WTC11 (cell line): ENCODE data around the gene IGFBP7. TPM values are rescaled to one million over a fixed set of nuclear protein-coding genes. Genes with fewer than 3 reads are reported as not detected.

Experiments used
- ATAC-seq: fragments of 200-7000 bp; cut with Tn5 transposase; 2 replicates; pipeline ENCODE4 v1.10.0; 2021; ENCODE audit warnings: mild to moderate bottlenecking, moderate library complexity
- CTCF ChIA-PET: fragments of 300-600 bp; sonication (Branson Sonifier 250); formaldehyde crosslinking; loops from one replicate; lab custom pipeline; 2021; ENCODE audit warnings: antibody characterized with exemption; lab: Charles Lee
- POLR2A ChIA-PET: fragments of 350-600 bp; sonication (Branson Sonifier 250); formaldehyde crosslinking; loops from one replicate; lab custom pipeline; 2021; ENCODE audit warnings: antibody characterized with exemption; lab: Charles Lee
- DNase-seq: peaks from one replicate; pipeline ENCODE4 v3.0.0; 2021; ENCODE audit warnings: low spot score
- H3K27ac Mint-ChIP-seq: 2 replicates; pipeline ENCODE4 v1.8.0; 2021; ENCODE audit warnings: mixed read lengths
- H3K27me3 Mint-ChIP-seq: 2 replicates; pipeline ENCODE4 v1.8.0; 2021; ENCODE audit warnings: low read depth, mild to moderate bottlenecking, moderate library complexity, mixed read lengths
- H3K36me3 Mint-ChIP-seq: 2 replicates; pipeline ENCODE4 v1.8.0; 2021; ENCODE audit warnings: mixed read lengths
- H3K4me1 Mint-ChIP-seq: 2 replicates; pipeline ENCODE4 v1.8.0; 2022; ENCODE audit warnings: mixed read lengths
- H3K4me3 Mint-ChIP-seq: 2 replicates; pipeline ENCODE4 v1.8.0; 2021; ENCODE audit warnings: mild to moderate bottlenecking, moderate library complexity, mixed read lengths
- H3K9me3 Mint-ChIP-seq: 2 replicates; pipeline ENCODE4 v1.8.0; 2021; ENCODE audit warnings: mixed read lengths
- CBFB ChIP-seq: sonication (generic); formaldehyde crosslinking; IDR thresholded peaks from 2 replicates; pipeline ENCODE4 v1.8.1; 2022; ENCODE audit warnings: mild to moderate bottlenecking, low read depth, missing genetic modification reagents
- CREM ChIP-seq: sonication (generic); formaldehyde crosslinking; IDR thresholded peaks from 2 replicates; pipeline ENCODE4 v1.8.1; 2022; ENCODE audit warnings: mild to moderate bottlenecking, missing genetic modification reagents, moderate library complexity
- EMX1 ChIP-seq: fragments of 250-450 bp; sonication (Bioruptor Pico); IDR thresholded peaks from 2 replicates; pipeline ENCODE4 v1.8.0; 2021; ENCODE audit warnings: mild to moderate bottlenecking
- ETV6 ChIP-seq: sonication (generic); formaldehyde crosslinking; IDR thresholded peaks from 2 replicates; pipeline ENCODE4 v1.8.1; 2022; ENCODE audit warnings: mild to moderate bottlenecking, missing genetic modification reagents
- PRRX2 ChIP-seq: fragments of 250-450 bp; sonication (Bioruptor Pico); IDR thresholded peaks from 2 replicates; pipeline ENCODE4 v1.8.0; 2021; ENCODE audit warnings: mild to moderate bottlenecking
- RORB ChIP-seq: fragments of 250-450 bp; sonication (Bioruptor Pico); IDR thresholded peaks from 2 replicates; pipeline ENCODE4 v1.9.0; 2021; ENCODE audit warnings: mild to moderate bottlenecking
- SMAD3 ChIP-seq: sonication (generic); formaldehyde crosslinking; IDR thresholded peaks from 2 replicates; pipeline ENCODE4 v1.8.0; 2022; ENCODE audit warnings: missing genetic modification reagents, mild to moderate bottlenecking, borderline replicate concordance
- ZNF138 ChIP-seq: sonication (generic); formaldehyde crosslinking; conservative IDR thresholded peaks from 2 replicates; pipeline ENCODE4 v1.8.1; 2022; ENCODE audit warnings: mild to moderate bottlenecking, moderate library complexity, missing genetic modification reagents
- ZNF396 ChIP-seq: fragments of 250-450 bp; sonication (Bioruptor Pico); IDR thresholded peaks from 2 replicates; pipeline ENCODE4 v1.8.0; 2021; ENCODE audit warnings: mild to moderate bottlenecking, moderate library complexity, borderline replicate concordance
- ZNF416 ChIP-seq: fragments of 250-450 bp; sonication (Bioruptor Pico); IDR thresholded peaks from 2 replicates; pipeline ENCODE4 v1.9.0; 2021; ENCODE audit warnings: mild to moderate bottlenecking, inconsistent platforms
- ZNF671 ChIP-seq: fragments of 250-450 bp; sonication (Bioruptor Pico); IDR thresholded peaks from 2 replicates; pipeline ENCODE4 v1.8.0; 2021; ENCODE audit warnings: mild to moderate bottlenecking
- total RNA-seq: library from RNA; stranded (reverse); gene quantifications from 3 replicates; pipeline ENCODE4 v1.2.3, GENCODE V29; 2021
- TF ChIP-seq, protein P1 (sequence below): fragments of 200-600 bp; IDR thresholded peaks from 2 replicates; pipeline ENCODE4 v1.8.0; 2022; ENCODE audit warnings: antibody characterized with exemption
- TF ChIP-seq, protein P2 (sequence below): sonication (generic); formaldehyde crosslinking; IDR thresholded peaks from 2 replicates; pipeline ENCODE4 v1.8.1; 2022; ENCODE audit warnings: missing genetic modification reagents, borderline replicate concordance
- TF ChIP-seq, protein P3 (sequence below): sonication (generic); formaldehyde crosslinking; IDR thresholded peaks from 2 replicates; pipeline ENCODE4 v1.8.1; 2023; ENCODE audit warnings: mild to moderate bottlenecking, missing genetic modification reagents
- TF ChIP-seq, protein P4 (sequence below): sonication (generic); formaldehyde crosslinking; IDR thresholded peaks from 2 replicates; pipeline ENCODE4 v1.8.1; 2023; ENCODE audit warnings: mild to moderate bottlenecking, missing genetic modification reagents, moderate library complexity
- TF ChIP-seq, protein P5 (sequence below): sonication (generic); formaldehyde crosslinking; IDR thresholded peaks from 2 replicates; pipeline ENCODE4 v1.8.0; 2023; ENCODE audit warnings: missing genetic modification reagents, mild to moderate bottlenecking, borderline replicate concordance
- TF ChIP-seq, protein P6 (sequence below): fragments of 250-450 bp; sonication (Bioruptor Pico); IDR thresholded peaks from 2 replicates; pipeline ENCODE4 v1.9.0; 2021; ENCODE audit warnings: mild to moderate bottlenecking, borderline replicate concordance

Gene IGFBP7
- total RNA-seq, 1 experiment from 2014 or later, result 1.4 TPM

DNA sequence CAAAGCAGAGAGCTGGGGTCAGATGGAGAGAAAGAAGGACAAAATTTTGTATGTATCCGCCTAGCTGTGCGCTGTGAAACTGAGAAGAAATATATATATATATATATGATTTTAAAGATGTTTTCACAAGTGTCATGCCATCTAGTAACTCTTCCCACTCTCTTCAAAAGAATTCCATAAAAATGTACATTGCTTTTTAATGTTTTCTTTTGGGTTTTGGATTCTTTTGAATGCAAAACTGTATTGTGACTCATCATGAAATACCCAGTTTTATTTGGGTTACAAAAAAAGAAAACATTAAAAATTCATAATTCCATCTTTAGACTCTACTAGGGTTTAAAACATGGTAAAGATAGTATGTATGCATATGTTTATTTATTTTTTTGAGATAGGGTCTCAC lies 34.3 kb upstream of the IGFBP7 start:
- CTCF ChIA-PET, result interaction anchor here (1.4 kb wide), 1 partner anchor 106 kb away, joined by 3 read pairs; no protein-coding TSS in a partner anchor
- peaks cover 8% of the 10 kb centered on the region for H3K9me3 Mint-ChIP-seq
- H3K27ac Mint-ChIP-seq, result no peak overlapping the region
- no peak overlapping the region for H3K4me3 Mint-ChIP-seq
- POLR2A ChIA-PET, result interaction anchor here (0.6 kb wide), 1 partner anchor 237 kb away, joined by 3 read pairs; no protein-coding TSS in a partner anchor
- H3K4me1 Mint-ChIP-seq, result no peaks in the 10 kb centered on the region
- no peaks in the 10 kb centered on the region for H3K36me3 Mint-ChIP-seq
- ATAC-seq, result no peak
- no peak for DNase-seq
- TF ChIP-seq ZNF396 (no peak), ETV6 (CRISPR knock-in tag) (no peak), PRRX2 (CRISPR knock-in tag) (no peak), ZNF138 (CRISPR knock-in tag) (no peak), ZNF671 (CRISPR knock-in tag) (no peak), EMX1 (CRISPR knock-in tag) (no peak), CBFB (CRISPR knock-in tag) (no peak)
- TF ChIP-seq, protein P1, sequence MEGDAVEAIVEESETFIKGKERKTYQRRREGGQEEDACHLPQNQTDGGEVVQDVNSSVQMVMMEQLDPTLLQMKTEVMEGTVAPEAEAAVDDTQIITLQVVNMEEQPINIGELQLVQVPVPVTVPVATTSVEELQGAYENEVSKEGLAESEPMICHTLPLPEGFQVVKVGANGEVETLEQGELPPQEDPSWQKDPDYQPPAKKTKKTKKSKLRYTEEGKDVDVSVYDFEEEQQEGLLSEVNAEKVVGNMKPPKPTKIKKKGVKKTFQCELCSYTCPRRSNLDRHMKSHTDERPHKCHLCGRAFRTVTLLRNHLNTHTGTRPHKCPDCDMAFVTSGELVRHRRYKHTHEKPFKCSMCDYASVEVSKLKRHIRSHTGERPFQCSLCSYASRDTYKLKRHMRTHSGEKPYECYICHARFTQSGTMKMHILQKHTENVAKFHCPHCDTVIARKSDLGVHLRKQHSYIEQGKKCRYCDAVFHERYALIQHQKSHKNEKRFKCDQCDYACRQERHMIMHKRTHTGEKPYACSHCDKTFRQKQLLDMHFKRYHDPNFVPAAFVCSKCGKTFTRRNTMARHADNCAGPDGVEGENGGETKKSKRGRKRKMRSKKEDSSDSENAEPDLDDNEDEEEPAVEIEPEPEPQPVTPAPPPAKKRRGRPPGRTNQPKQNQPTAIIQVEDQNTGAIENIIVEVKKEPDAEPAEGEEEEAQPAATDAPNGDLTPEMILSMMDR, result no peak
- TF ChIP-seq, protein P2, sequence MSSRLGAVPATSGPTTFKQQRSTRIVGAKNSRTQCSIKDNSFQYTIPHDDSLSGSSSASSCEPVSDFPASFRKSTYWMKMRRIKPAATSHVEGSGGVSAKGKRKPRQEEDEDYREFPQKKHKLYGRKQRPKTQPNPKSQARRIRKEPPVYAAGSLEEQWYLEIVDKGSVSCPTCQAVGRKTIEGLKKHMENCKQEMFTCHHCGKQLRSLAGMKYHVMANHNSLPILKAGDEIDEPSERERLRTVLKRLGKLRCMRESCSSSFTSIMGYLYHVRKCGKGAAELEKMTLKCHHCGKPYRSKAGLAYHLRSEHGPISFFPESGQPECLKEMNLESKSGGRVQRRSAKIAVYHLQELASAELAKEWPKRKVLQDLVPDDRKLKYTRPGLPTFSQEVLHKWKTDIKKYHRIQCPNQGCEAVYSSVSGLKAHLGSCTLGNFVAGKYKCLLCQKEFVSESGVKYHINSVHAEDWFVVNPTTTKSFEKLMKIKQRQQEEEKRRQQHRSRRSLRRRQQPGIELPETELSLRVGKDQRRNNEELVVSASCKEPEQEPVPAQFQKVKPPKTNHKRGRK (CRISPR knock-in tag), result no peak
- TF ChIP-seq, protein P3, sequence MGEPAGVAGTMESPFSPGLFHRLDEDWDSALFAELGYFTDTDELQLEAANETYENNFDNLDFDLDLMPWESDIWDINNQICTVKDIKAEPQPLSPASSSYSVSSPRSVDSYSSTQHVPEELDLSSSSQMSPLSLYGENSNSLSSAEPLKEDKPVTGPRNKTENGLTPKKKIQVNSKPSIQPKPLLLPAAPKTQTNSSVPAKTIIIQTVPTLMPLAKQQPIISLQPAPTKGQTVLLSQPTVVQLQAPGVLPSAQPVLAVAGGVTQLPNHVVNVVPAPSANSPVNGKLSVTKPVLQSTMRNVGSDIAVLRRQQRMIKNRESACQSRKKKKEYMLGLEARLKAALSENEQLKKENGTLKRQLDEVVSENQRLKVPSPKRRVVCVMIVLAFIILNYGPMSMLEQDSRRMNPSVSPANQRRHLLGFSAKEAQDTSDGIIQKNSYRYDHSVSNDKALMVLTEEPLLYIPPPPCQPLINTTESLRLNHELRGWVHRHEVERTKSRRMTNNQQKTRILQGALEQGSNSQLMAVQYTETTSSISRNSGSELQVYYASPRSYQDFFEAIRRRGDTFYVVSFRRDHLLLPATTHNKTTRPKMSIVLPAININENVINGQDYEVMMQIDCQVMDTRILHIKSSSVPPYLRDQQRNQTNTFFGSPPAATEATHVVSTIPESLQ, result no peak
- peaks cover 22% of the 10 kb centered on the region for H3K27me3 Mint-ChIP-seq

DNA sequence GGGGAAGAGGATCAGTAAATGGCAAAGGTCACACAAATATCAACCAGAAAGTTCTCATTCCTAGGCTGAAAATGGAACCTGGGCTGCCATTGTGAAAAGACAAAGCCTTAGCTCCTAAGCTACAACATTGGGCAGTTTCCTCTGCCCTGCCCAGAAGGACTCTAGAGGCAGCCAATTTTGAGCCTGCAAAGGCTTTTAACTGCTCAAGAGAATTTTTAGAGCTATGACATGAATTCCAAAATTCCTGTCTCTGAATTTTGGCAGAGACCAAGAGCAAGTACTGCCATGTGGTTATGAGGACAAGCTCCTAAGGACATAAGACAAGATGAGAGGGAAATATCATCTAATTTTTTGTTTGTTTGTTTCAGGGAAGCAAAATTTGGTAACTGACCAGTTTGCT lies 29.6 kb upstream of the IGFBP7 start:
- DNase-seq, result no peak
- peaks cover 22% of the 10 kb centered on the region for H3K27me3 Mint-ChIP-seq
- H3K36me3 Mint-ChIP-seq, result peaks cover 22% of the 10 kb centered on the region
- CTCF ChIA-PET, result no interaction called here
- no peaks in the 10 kb centered on the region for H3K4me1 Mint-ChIP-seq
- no peak overlapping the region for H3K27ac Mint-ChIP-seq
- peaks cover 36% of the 10 kb centered on the region for H3K9me3 Mint-ChIP-seq
- no peak overlapping the region for H3K4me3 Mint-ChIP-seq
- POLR2A ChIA-PET, result no interaction called here
- ATAC-seq, result no peak
- TF ChIP-seq CREM (CRISPR knock-in tag), result no peak
- TF ChIP-seq ZNF416, result no peak
- TF ChIP-seq, protein P4, sequence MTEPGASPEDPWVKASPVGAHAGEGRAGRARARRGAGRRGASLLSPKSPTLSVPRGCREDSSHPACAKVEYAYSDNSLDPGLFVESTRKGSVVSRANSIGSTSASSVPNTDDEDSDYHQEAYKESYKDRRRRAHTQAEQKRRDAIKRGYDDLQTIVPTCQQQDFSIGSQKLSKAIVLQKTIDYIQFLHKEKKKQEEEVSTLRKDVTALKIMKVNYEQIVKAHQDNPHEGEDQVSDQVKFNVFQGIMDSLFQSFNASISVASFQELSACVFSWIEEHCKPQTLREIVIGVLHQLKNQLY (CRISPR knock-in tag), result no peak
- TF ChIP-seq, protein P5, sequence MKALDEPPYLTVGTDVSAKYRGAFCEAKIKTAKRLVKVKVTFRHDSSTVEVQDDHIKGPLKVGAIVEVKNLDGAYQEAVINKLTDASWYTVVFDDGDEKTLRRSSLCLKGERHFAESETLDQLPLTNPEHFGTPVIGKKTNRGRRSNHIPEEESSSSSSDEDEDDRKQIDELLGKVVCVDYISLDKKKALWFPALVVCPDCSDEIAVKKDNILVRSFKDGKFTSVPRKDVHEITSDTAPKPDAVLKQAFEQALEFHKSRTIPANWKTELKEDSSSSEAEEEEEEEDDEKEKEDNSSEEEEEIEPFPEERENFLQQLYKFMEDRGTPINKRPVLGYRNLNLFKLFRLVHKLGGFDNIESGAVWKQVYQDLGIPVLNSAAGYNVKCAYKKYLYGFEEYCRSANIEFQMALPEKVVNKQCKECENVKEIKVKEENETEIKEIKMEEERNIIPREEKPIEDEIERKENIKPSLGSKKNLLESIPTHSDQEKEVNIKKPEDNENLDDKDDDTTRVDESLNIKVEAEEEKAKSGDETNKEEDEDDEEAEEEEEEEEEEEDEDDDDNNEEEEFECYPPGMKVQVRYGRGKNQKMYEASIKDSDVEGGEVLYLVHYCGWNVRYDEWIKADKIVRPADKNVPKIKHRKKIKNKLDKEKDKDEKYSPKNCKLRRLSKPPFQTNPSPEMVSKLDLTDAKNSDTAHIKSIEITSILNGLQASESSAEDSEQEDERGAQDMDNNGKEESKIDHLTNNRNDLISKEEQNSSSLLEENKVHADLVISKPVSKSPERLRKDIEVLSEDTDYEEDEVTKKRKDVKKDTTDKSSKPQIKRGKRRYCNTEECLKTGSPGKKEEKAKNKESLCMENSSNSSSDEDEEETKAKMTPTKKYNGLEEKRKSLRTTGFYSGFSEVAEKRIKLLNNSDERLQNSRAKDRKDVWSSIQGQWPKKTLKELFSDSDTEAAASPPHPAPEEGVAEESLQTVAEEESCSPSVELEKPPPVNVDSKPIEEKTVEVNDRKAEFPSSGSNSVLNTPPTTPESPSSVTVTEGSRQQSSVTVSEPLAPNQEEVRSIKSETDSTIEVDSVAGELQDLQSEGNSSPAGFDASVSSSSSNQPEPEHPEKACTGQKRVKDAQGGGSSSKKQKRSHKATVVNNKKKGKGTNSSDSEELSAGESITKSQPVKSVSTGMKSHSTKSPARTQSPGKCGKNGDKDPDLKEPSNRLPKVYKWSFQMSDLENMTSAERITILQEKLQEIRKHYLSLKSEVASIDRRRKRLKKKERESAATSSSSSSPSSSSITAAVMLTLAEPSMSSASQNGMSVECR, result no peak
- TF ChIP-seq, protein P6, sequence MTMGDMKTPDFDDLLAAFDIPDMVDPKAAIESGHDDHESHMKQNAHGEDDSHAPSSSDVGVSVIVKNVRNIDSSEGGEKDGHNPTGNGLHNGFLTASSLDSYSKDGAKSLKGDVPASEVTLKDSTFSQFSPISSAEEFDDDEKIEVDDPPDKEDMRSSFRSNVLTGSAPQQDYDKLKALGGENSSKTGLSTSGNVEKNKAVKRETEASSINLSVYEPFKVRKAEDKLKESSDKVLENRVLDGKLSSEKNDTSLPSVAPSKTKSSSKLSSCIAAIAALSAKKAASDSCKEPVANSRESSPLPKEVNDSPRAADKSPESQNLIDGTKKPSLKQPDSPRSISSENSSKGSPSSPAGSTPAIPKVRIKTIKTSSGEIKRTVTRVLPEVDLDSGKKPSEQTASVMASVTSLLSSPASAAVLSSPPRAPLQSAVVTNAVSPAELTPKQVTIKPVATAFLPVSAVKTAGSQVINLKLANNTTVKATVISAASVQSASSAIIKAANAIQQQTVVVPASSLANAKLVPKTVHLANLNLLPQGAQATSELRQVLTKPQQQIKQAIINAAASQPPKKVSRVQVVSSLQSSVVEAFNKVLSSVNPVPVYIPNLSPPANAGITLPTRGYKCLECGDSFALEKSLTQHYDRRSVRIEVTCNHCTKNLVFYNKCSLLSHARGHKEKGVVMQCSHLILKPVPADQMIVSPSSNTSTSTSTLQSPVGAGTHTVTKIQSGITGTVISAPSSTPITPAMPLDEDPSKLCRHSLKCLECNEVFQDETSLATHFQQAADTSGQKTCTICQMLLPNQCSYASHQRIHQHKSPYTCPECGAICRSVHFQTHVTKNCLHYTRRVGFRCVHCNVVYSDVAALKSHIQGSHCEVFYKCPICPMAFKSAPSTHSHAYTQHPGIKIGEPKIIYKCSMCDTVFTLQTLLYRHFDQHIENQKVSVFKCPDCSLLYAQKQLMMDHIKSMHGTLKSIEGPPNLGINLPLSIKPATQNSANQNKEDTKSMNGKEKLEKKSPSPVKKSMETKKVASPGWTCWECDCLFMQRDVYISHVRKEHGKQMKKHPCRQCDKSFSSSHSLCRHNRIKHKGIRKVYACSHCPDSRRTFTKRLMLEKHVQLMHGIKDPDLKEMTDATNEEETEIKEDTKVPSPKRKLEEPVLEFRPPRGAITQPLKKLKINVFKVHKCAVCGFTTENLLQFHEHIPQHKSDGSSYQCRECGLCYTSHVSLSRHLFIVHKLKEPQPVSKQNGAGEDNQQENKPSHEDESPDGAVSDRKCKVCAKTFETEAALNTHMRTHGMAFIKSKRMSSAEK, result no peak
- no peak for TF ChIP-seq SMAD3
- no peak for TF ChIP-seq RORB
